HepG2 (cell line): ENCODE measurements around the gene NPBWR2. TPM values are rescaled to one million over a fixed set of nuclear protein-coding genes. Genes with fewer than 3 reads are reported as not detected.
A peak's percentile ranks its signal among the peaks of the same experiment; 100 is the strongest.

Experiments
- BCLAF1 ChIP-seq: fragments of 450-650 bp; IDR thresholded peaks from 2 replicates; pipeline ENCODE4 v1.6.1; 2017; ENCODE audit warnings: mild to moderate bottlenecking
- CAMTA2 ChIP-seq: sonication (generic); formaldehyde crosslinking; IDR thresholded peaks from 2 replicates; pipeline ENCODE4 v1.4.0; 2020; ENCODE audit warnings: mild to moderate bottlenecking, missing genetic modification reagents, borderline replicate concordance
- FUBP1 ChIP-seq: sonication (generic); formaldehyde crosslinking; IDR thresholded peaks from 2 replicates; pipeline ENCODE4 v1.5.1; 2020; ENCODE audit warnings: missing genetic modification reagents, mild to moderate bottlenecking, borderline replicate concordance
- MAX ChIP-seq: IDR thresholded peaks from 2 replicates; pipeline ENCODE4 v1.6.1; 2012; ENCODE audit warnings: inconsistent platforms
- MIXL1 ChIP-seq: IDR thresholded peaks from 2 replicates; pipeline ENCODE4 v1.6.1; 2016
- PRMT3 ChIP-seq: sonication (generic); formaldehyde crosslinking; IDR thresholded peaks from 2 replicates; pipeline ENCODE4 v1.8.1; 2022; ENCODE audit warnings: low read depth, mild to moderate bottlenecking, moderate library complexity, missing genetic modification reagents, borderline replicate concordance
- RXRA ChIP-seq: sonication (generic); formaldehyde crosslinking; IDR thresholded peaks from 2 replicates; pipeline ENCODE4 v1.5.1; 2020; ENCODE audit warnings: missing genetic modification reagents
- TERF1 ChIP-seq: sonication (generic); formaldehyde crosslinking; IDR thresholded peaks from 2 replicates; pipeline ENCODE4 v1.8.0; 2022; ENCODE audit warnings: mild to moderate bottlenecking, missing genetic modification reagents, moderate library complexity
- TSC22D2 ChIP-seq: sonication (generic); formaldehyde crosslinking; IDR thresholded peaks from 2 replicates; pipeline ENCODE4 v1.5.1; 2020; ENCODE audit warnings: missing genetic modification reagents, mild to moderate bottlenecking, borderline replicate concordance
- ZKSCAN5 ChIP-seq: sonication (generic); formaldehyde crosslinking; IDR thresholded peaks from 2 replicates; pipeline ENCODE4 v1.5.1; 2020; ENCODE audit warnings: mild to moderate bottlenecking, missing genetic modification reagents
- ZNF362 ChIP-seq: sonication (generic); formaldehyde crosslinking; IDR thresholded peaks from 2 replicates; pipeline ENCODE4 v1.4.0; 2020; ENCODE audit warnings: missing genetic modification reagents, mild to moderate bottlenecking, borderline replicate concordance
- ZNF775 ChIP-seq: sonication (generic); formaldehyde crosslinking; IDR thresholded peaks from 2 replicates; pipeline ENCODE4 v1.4.0; 2020; ENCODE audit warnings: missing genetic modification reagents, mild to moderate bottlenecking, moderate library complexity, borderline replicate concordance
- ZNF788 ChIP-seq: sonication (generic); formaldehyde crosslinking; IDR thresholded peaks from 2 replicates; pipeline ENCODE4 v1.5.0; 2020; ENCODE audit warnings: mild to moderate bottlenecking, missing genetic modification reagents, borderline replicate concordance
- ZNF800 ChIP-seq: sonication (generic); formaldehyde crosslinking; IDR thresholded peaks from 2 replicates; pipeline ENCODE4 v1.4.0; 2020; ENCODE audit warnings: missing genetic modification reagents
- polyA plus RNA-seq, 8 experiments: library from polyadenylated mRNA; depleted of rRNA in 3 of 8; stranded (reverse) in 7 of 8; unstranded in 1 of 8; fragments of >200 nt; fragmentation: Illumina TruSeq in 4 of 8; extraction: Trizol in 4 of 8; gene quantifications; 2 replicates each; pipeline versions ENCODE4 v1.2.1 to v1.2.3, GENCODE V29; 2011 to 2016; ENCODE audit warnings: low read depth in 4 of 8, missing spikeins in 1 of 8, mixed read lengths in 1 of 8; ENCODE audit not compliant: insufficient read depth in 1 of 8
- total RNA-seq, 5 experiments: library from RNA; depleted of rRNA; stranded (reverse); fragments of >200 nt; fragmentation: Illumina TruSeq; extraction: Trizol; gene quantifications; 2 replicates each; pipeline ENCODE4 v1.2.3, GENCODE V29; 2016; ENCODE audit warnings: low read depth in 1 of 5

NPBWR2 gene
- total and polyA plus RNA-seq, 2 of the 13 experiments (the other 11 are each of a cell fraction or from before 2014, with no cell fraction given) = not detected

GRCh38 chr20:64111841-64112641, 4.7 kb upstream of the NPBWR2 start (continued):
- TF ChIP-seq ZNF800 (CRISPR knock-in tag) (no peak), ZNF362 (CRISPR knock-in tag) (no peak), MIXL1 (CRISPR knock-in tag) (no peak), TERF1 (CRISPR knock-in tag) (no peak), FUBP1 (CRISPR knock-in tag) (no peak), ZNF788 (no peak), ZKSCAN5 (CRISPR knock-in tag) (no peak), ZNF775 (no peak), BCLAF1 (no peak), RXRA (CRISPR knock-in tag) (no peak), CAMTA2 (CRISPR knock-in tag) (no peak), TSC22D2 (no peak), MAX (0 out of 2 replicates have a peak, but pooled peaks have one; percentile 12), PRMT3 (CRISPR knock-in tag) (no peak)
